Fibroblast of gingiva (primary cell): Measurements from ENCODE around the gene KIF16B.

Source experiments
- DNase-seq: peaks from one replicate; pipeline ENCODE4 v3.0.0-alpha.2; 2011; ENCODE audit warnings: low read depth

The KIF16B gene

GRCh38 chr20:16350465-16350864, 222.8 kb downstream of the KIF16B start:
- peak; percentile 16 for DNase-seq

GRCh38 chr20:16349523-16350260, 223.6 kb downstream of the KIF16B start:
- DNase-seq, result peak; percentile 31

GRCh38 chr20:16346956-16347355, 226.3 kb downstream of the KIF16B start:
- no peak for DNase-seq

GRCh38 chr20:16337707-16338106, 235.5 kb downstream of the KIF16B start:
- no peak for DNase-seq

- DNase-seq, result no peak
Measured at GRCh38 chr20:16327606-16328005, 245.6 kb downstream of the KIF16B start.

- DNase-seq, result peak; percentile 34
Measured at GRCh38 chr20:16321291-16321690, 252.0 kb downstream of the KIF16B start.

- no peak for DNase-seq
Measured at GRCh38 chr20:16317445-16318362, 255.5 kb downstream of the KIF16B start.

GRCh38 chr20:16316513-16316912, 256.7 kb downstream of the KIF16B start:
- no peak for DNase-seq

GRCh38 chr20:16314748-16315159, 258.5 kb downstream of the KIF16B start:
- DNase-seq, result no peak

GRCh38 chr20:16314320-16314719, 258.9 kb downstream of the KIF16B start:
- DNase-seq, result no peak

GRCh38 chr20:16313917-16314316, 259.3 kb downstream of the KIF16B start:
- DNase-seq, result no peak

- DNase-seq, result no peak
Measured at GRCh38 chr20:16312998-16313397, 260.2 kb downstream of the KIF16B start.

GRCh38 chr20:16311756-16312155, 261.5 kb downstream of the KIF16B start:
- DNase-seq, result no peak

GRCh38 chr20:16308754-16309153, 264.5 kb downstream of the KIF16B start:
- no peak for DNase-seq

GRCh38 chr20:16302818-16303217, 270.4 kb downstream of the KIF16B start:
- DNase-seq, result no peak

GRCh38 chr20:16301986-16302385, 271.3 kb downstream of the KIF16B start:
- DNase-seq, result no peak

GRCh38 chr20:16299897-16300296, 273.4 kb downstream of the KIF16B start:
- DNase-seq, result no peak

GRCh38 chr20:16296931-16297330, 276.3 kb downstream of the KIF16B start:
- peak; percentile 14 for DNase-seq

GRCh38 chr20:16295534-16295933, 277.7 kb downstream of the KIF16B start:
- no peak for DNase-seq

GRCh38 chr20:16293590-16293989, 279.7 kb downstream of the KIF16B start:
- no peak for DNase-seq

GRCh38 chr20:16292226-16292880, 280.9 kb downstream of the KIF16B start:
- DNase-seq, result peak; percentile 9

GRCh38 chr20:16290358-16290757, 282.9 kb downstream of the KIF16B start:
- no peak for DNase-seq

- DNase-seq, result no peak
Measured at GRCh38 chr20:16287776-16288175, 285.5 kb downstream of the KIF16B start.
